ENCODE measurements around the gene RANBP9. TPM values are rescaled to one million over a fixed set of nuclear protein-coding genes. Genes with fewer than 3 reads are reported as not detected.
A peak's percentile ranks its signal among the peaks of the same experiment; 100 is the strongest.

The RANBP9 gene
- total and polyA plus RNA-seq, 2 experiments from 2014 or later: 12.1 to 31.8 TPM

GRCh38 chr6:13733178-13733887 lies 21.7 kb upstream of the RANBP9 start (continued):
- no peak for TF ChIP-seq ZNF462 (CRISPR knock-in tag; IDR thresholded peaks at IDR 0.05)
- no peak for TF ChIP-seq NANOG (IDR thresholded peaks at IDR 0.05; ENCODE audit: borderline replicate concordance)
- no peak for TF ChIP-seq JUNB (IDR thresholded peaks at IDR 0.05; ENCODE audit: unreplicated experiment)
- TF ChIP-seq POLR2AphosphoS5 (IDR thresholded peaks at IDR 0.05; ENCODE audit: low read depth): no peak
- TF ChIP-seq ZNF114 (CRISPR knock-in tag; IDR thresholded peaks at IDR 0.05): no peak
- TF ChIP-seq CREB1 (CRISPR knock-in tag; IDR thresholded peaks at IDR 0.05; ENCODE audit: low read depth): no peak

- no peak for DNase-seq (ENCODE audit: low spot score)
- Mint-ChIP-seq H3K36me3 (ENCODE audit: low read depth) (no peaks in the 10 kb centered on the region), H3K27ac (no peak overlapping the region), H3K27me3 (ENCODE audit: insufficient read depth, low read depth, poor library complexity) (peaks cover 3% of the 10 kb centered on the region), H3K9me3 (no peaks in the 10 kb centered on the region), H3K4me3 (no peak overlapping the region), H3K4me1 (peaks cover 11% of the 10 kb centered on the region)
- H3F3A ChIP-seq (replicated peaks; ENCODE audit: low read depth): no peaks in the 10 kb centered on the region
- no peaks in the 10 kb centered on the region for H3K9me2 ChIP-seq (ENCODE audit: insufficient read depth)
- H3K79me2 ChIP-seq (replicated peaks; ENCODE audit: insufficient read depth): no peaks in the 10 kb centered on the region
- no peak overlapping the region for H3K4me2 ChIP-seq
- no peak overlapping the region for H3K27ac ChIP-seq (ENCODE audit: low read depth)
- H3K27me3 ChIP-seq (ENCODE audit: insufficient read depth): no peaks in the 10 kb centered on the region
- peak overlapping the region; percentile 52; the same call in 1 of the 2 replicates for H2AFZ ChIP-seq
- H3K36me3 ChIP-seq (ENCODE audit: insufficient read depth): no peaks in the 10 kb centered on the region
- H4K20me1 ChIP-seq (replicated peaks; ENCODE audit: insufficient read depth): no peaks in the 10 kb centered on the region
- no peak overlapping the region for H3K4me3 ChIP-seq
- H3K4me1 ChIP-seq (ENCODE audit: insufficient read depth): no peaks in the 10 kb centered on the region; the same call in 1 of the 2 replicates
- no peak for ATAC-seq
- no peak for TF ChIP-seq CTCF (conservative IDR thresholded peaks at IDR 0.05; ENCODE audit: low read depth in 2 of 2)
- TF ChIP-seq JUNB (IDR thresholded peaks at IDR 0.05; ENCODE audit: unreplicated experiment): no peak
- no peak for TF ChIP-seq POLR2AphosphoS5 (IDR thresholded peaks at IDR 0.05; ENCODE audit: low read depth)
- no peak for TF ChIP-seq EZH2 (IDR thresholded peaks at IDR 0.05; ENCODE audit: low read depth, unreplicated experiment)
- no peak for TF ChIP-seq STAT1 (IDR thresholded peaks at IDR 0.05; ENCODE audit: unreplicated experiment)
- no peak for TF ChIP-seq REST (IDR thresholded peaks at IDR 0.05; ENCODE audit: unreplicated experiment)
Measured at GRCh38 chr6:13730704-13731103, 19.1 kb upstream of the RANBP9 start.
